ENCODE data around the gene XRRA1. TPM values are rescaled to one million over a fixed set of nuclear protein-coding genes. Genes with fewer than 3 reads are reported as not detected.
"Not testable (repeated sequence)": the region's sequence is repeated elsewhere in the genome, so short reads cannot be mapped to it uniquely, and the experiment has no call there.

The XRRA1 gene, protein sequence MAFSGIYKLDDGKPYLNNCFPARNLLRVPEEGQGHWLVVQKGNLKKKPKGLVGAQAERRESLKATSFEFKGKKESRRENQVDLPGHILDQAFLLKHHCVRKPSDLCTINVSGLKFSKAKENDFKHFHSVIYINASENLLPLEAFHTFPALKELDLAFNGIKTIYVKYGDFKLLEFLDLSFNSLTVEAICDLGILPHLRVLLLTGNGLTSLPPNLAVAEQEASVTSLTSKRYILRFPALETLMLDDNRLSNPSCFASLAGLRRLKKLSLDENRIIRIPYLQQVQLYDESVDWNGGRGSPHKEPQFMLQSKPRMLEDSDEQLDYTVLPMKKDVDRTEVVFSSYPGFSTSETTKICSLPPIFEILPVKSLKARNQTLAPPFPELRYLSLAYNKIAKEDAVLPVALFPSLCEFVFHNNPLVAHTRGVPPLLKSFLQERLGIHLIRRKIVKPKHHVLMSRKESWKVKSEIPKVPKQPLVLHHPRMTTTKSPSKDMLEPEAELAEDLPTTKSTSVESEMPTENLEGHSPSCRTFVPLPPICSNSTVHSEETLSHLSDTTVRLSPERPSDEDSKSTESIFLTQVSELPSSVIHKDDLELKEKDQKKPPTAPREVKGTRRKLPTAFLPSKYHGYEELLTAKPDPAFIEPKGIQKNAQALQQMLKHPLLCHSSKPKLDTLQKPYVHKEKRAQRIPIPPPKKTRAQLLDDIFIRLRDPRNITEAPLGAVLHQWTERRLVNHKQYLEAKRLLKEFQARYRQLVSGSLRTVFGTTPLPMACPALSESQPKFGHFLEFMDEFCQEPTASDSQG
- 10 to 100 TPM in 2 of 4 donors, 1 to 10 TPM in 2; 6.3 to 15.2 (median 11.3) TPM for total RNA-seq
- polyA plus RNA-seq = 2.4 TPM
- long read RNA-seq, donor 1, partial matches to known transcripts = 6 of 19 reads
- long read RNA-seq, donor 1, other reads (novel, unspliced or antisense) = 13 of 19 reads
- long read RNA-seq, donor 2, partial matches to known transcripts = 0 of 3 reads
- long read RNA-seq, donor 2, other reads (novel, unspliced or antisense) = 3 of 3 reads
- long read RNA-seq, donor 3, partial matches to known transcripts = 4 of 20 reads
- long read RNA-seq, donor 3, other reads (novel, unspliced or antisense) = 16 of 20 reads
- long read RNA-seq, donor 4, partial matches to known transcripts = 0 of 1 reads
- long read RNA-seq, donor 4, other reads (novel, unspliced or antisense) = 1 of 1 reads

DNA sequence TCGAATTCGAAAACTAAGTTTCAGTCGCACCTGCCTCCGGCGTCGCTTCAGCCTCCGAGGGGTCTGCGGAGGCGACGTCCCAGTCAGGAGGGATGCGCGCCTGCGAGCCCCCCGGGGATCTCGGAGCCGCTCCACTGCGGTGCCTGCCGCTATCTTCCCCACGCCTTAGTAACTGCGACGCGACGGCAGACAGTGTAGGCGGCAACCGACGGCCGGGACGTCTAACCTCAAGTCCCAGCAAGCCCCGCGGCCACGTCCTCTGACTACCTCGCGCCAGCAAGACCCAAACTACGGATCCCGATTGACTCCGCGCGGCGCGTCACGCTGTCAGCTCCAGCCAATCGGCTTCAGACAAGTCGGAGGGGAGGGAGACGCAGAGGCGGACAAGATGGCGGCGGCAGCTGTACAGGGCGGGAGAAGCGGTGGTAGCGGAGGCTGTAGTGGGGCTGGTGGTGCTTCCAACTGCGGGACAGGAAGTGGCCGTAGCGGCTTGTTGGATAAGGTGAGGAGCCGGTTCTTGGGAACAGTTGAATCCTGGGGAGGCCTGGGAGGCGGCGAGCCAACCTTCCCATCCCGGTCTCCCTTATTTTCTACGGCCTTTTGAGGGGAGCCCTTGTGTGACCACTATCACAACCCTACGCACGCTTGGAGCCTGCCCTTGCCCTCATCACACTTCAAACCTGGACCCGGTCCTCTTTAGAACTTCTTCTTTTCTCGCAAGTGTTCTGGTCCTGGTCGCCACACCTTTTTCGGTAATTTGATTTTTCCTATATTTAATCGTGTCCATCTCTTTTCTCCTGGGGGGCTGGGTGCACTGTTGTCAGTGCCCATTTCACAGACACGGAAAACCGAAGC is at the start of gene XRRA1, which contains the start of gene SPCS2:
Gene XRRA1 (minus strand): TSS at position 194 of the 855 bp plus-strand sequence. CDS start 8,213 bp downstream, outside the sequence.
Gene SPCS2 (plus strand): TSS at position 369 of the 855 bp plus-strand sequence. CDS start 20 bp downstream, at position 389.
- Histone ChIP-seq H3K27me3 (ENCODE audit: control insufficient read depth, insufficient read depth) (no peaks in the 10 kb centered on the region), H3K27ac (ENCODE audit: low read length) (peak within 1 kb of the TSS; percentile 61), H3K4me3 (ENCODE audit: low read length) (peak within 1 kb of the TSS; percentile 97), H3K4me1 (ENCODE audit: control insufficient read depth, insufficient read depth, low read length) (peaks cover 4% of the 10 kb centered on the region), H3K9me3 (ENCODE audit: control insufficient read depth, low read length) (no peaks in the 10 kb centered on the region)
- peak; percentile 99 to 100 for ATAC-seq
- peak; percentile 99 to 100 (median 99) for DNase-seq
- intact Hi-C loops (cut with DNase I) = no loop called here
- WGBS = under 1% methylated on average over 67 of the region's 67 CpGs

DNA sequence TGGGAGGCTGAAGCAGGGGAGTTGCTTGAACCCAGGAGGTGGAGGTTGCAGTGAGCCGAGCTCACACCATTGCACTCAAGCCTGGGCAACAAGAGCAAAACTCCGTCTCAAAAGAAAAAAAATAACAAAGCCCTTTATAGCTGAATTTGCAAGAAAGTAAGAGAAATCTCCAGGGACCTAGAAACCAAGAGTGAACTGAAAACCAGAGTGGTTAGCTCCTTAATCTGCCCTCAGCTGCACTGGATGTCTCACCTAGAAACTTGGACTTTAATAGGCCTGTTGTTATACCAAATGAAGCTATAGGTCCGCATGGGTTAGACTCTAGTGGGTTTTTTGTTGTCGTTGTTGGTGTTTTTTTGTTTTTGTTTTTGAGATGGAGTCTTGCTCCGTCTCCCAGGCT is 44.0 kb upstream of the XRRA1 start:
- Histone ChIP-seq H3K9me3 (ENCODE audit: control insufficient read depth, low read length) (no peaks in the 10 kb centered on the region), H3K27me3 (ENCODE audit: control insufficient read depth, insufficient read depth) (no peaks in the 10 kb centered on the region), H3K4me1 (ENCODE audit: control insufficient read depth, insufficient read depth, low read length) (no peaks in the 10 kb centered on the region), H3K27ac (ENCODE audit: low read length) (no peak overlapping the region), H3K4me3 (ENCODE audit: low read length) (no peak overlapping the region)
- ATAC-seq (no peak), DNase-seq (no peak)
- intact Hi-C loops (cut with DNase I) = no loop called here
- 95% methylated on average over 5 of the region's 5 CpGs for WGBS

DNA sequence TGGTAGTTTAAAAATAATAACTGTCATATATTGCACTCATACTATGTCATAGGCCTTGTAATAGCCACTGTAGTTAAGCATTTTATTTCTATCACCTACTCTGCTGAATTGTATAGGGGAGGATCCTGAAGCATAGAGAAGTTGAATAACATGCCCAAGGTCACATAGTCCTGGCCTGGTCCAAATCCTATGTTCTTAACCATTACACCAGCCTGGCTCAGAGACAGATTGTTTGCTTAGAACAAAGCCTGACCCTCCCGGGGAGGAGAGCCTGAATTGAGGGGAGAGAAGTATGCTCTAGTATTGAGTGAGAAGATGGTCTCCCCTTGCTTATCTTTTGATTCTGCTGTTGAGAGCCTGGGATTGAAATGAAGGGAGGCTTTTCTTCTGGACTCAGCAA is 42.0 kb upstream of the XRRA1 start:
- DNase-seq = no peak
- no peak overlapping the region for H3K4me3 ChIP-seq (ENCODE audit: low read length)
- H3K9me3 ChIP-seq (ENCODE audit: control insufficient read depth, low read length) = no peaks in the 10 kb centered on the region
- no peaks in the 10 kb centered on the region for H3K4me1 ChIP-seq (ENCODE audit: control insufficient read depth, insufficient read depth, low read length)
- no peak overlapping the region for H3K27ac ChIP-seq (ENCODE audit: low read length)
- WGBS = 73% methylated on average over 1 of the region's 1 CpG
- intact Hi-C loops (cut with DNase I) = no loop called here
- ATAC-seq = no peak
- H3K27me3 ChIP-seq (ENCODE audit: control insufficient read depth, insufficient read depth) = no peaks in the 10 kb centered on the region

DNA sequence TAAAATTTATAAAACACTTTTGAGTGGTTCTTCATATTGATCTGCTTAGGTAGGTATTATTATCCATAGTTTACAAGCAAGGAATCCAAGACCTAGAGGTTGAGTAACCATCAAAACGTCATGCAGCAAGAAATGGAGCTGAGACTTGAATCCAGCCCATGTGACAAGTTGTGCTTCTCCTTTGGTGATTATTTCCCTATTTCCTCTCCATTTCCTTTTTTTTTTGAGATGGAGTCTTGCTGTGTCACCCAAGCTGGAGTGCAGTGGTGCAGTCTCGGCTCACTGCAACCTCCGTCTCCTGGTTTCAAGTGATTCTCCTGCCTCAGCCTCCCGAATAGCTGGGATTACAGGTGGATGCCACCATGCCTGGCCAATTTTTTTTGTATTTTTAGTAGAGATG is 41.3 kb upstream of the XRRA1 start:
- H3K4me3 ChIP-seq (ENCODE audit: low read length); intact Hi-C loops (cut with DNase I); H3K27me3 ChIP-seq (ENCODE audit: control insufficient read depth, insufficient read depth); ATAC-seq; DNase-seq; H3K4me1 ChIP-seq (ENCODE audit: control insufficient read depth, insufficient read depth, low read length); H3K27ac ChIP-seq (ENCODE audit: low read length); H3K9me3 ChIP-seq (ENCODE audit: control insufficient read depth, low read length): not testable (repeated sequence)
- 88% methylated on average over 4 of the region's 4 CpGs for WGBS

DNA sequence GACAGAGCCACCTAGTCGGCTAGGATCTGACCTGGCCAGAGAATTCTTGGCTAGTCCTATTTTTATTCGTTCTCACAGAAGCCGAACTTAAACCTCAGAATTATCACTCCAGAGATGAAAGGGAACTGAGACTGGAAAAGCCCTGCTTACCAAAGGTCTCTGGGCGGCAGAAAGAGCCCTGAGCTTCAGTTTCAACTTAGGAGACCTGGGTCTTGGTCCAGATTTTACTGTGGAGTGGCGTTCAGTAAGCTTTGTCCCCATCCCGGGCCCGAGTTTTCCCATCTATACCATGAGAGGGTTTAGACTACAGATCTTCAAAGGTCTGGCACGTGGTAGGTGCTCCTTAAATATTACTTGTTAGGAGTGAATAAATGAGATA is 40.4 kb upstream of the XRRA1 start:
- 5% methylated on average over 8 of the region's 8 CpGs for WGBS
- no peak for DNase-seq
- H3K27ac ChIP-seq (ENCODE audit: low read length) = no peak overlapping the region
- H3K27me3 ChIP-seq (ENCODE audit: control insufficient read depth, insufficient read depth) = no peaks in the 10 kb centered on the region
- intact Hi-C loops (cut with DNase I) = no loop called here
- ATAC-seq = no peak
- H3K4me3 ChIP-seq (ENCODE audit: low read length) = peak overlapping the region; percentile 82
- no peaks in the 10 kb centered on the region for H3K9me3 ChIP-seq (ENCODE audit: control insufficient read depth, low read length)
- no peaks in the 10 kb centered on the region for H3K4me1 ChIP-seq (ENCODE audit: control insufficient read depth, insufficient read depth, low read length)

DNA sequence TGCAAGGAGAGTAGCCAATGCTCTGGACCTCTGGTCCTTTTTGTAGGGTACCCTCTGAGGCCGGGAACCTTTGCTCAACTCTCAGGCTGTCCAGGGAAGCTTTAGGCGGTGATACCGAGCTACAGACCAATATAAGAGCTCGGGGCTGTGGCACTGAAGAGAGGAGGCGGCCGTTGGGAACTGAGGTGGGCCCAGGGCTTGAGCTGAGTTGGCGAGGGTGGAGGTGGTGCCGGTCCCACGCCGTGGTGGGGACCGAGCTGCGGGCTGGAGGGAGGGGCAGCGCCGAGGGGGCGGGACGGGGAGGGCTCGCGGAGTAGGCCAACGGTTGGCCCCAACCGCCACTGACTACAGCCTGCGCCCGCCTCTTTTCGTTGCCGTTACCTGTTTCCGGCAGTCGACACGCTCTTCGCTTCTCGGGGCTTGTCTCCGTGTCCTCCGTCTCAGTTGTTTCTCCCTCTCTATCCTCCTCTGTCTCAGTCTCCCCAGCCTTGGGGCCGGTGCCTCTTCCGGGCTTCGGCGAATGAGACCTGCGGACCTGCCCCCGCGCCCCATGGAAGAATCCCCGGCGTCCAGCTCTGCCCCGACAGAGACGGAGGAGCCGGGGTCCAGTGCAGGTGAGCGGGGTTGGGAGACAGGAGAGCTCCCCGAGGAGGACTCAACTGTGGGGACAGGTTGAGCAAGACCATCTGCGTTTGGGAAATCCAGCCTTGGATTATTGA is 39.8 kb upstream of the XRRA1 start, which contains the start of gene NEU3:
Gene NEU3 (plus strand): TSS at position 393 of the 719 bp plus-strand sequence. CDS start 128 bp downstream, at position 521.
- H3K27ac ChIP-seq (ENCODE audit: low read length) = peak within 1 kb of the TSS; percentile 54
- no peaks in the 10 kb centered on the region for H3K4me1 ChIP-seq (ENCODE audit: control insufficient read depth, insufficient read depth, low read length)
- DNase-seq (peak; percentile 83 to 91 (median 91)), ATAC-seq (peak; percentile 97 to 99)
- WGBS = under 1% methylated on average over 46 of the region's 46 CpGs
- no peaks in the 10 kb centered on the region for H3K9me3 ChIP-seq (ENCODE audit: control insufficient read depth, low read length)
- peak within 1 kb of the TSS; percentile 82 for H3K4me3 ChIP-seq (ENCODE audit: low read length)
- intact Hi-C loops (cut with DNase I) = no loop called here
- no peaks in the 10 kb centered on the region for H3K27me3 ChIP-seq (ENCODE audit: control insufficient read depth, insufficient read depth)

DNA sequence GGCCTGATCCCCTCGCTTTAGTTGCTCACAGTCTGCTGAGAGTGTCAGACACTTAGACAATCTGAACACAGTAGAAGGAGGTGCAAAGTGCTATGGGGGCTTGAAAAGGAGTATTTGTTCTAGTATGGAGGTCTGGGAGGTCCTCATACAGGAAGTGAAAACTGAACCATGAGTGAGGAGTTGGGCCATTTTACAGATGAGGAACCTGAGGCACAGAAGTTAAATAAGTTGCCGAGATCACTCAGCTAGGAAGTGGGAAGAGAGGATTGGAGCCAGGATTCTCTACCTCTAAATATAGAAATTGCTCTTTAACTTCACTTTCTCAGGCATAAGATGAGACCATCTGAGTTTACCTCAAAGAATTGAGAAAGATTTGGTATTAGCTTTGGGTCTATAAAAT is 35.8 kb upstream of the XRRA1 start:
- Histone ChIP-seq H3K9me3 (ENCODE audit: control insufficient read depth, low read length) (no peaks in the 10 kb centered on the region), H3K4me3 (ENCODE audit: low read length) (no peak overlapping the region), H3K27ac (ENCODE audit: low read length) (no peak overlapping the region), H3K4me1 (ENCODE audit: control insufficient read depth, insufficient read depth, low read length) (peaks cover 3% of the 10 kb centered on the region), H3K27me3 (ENCODE audit: control insufficient read depth, insufficient read depth) (no peaks in the 10 kb centered on the region)
- ATAC-seq (no peak), DNase-seq (no peak)
- WGBS = 87% methylated on average over 2 of the region's 2 CpGs
- intact Hi-C loops (cut with DNase I) = no loop called here

DNA sequence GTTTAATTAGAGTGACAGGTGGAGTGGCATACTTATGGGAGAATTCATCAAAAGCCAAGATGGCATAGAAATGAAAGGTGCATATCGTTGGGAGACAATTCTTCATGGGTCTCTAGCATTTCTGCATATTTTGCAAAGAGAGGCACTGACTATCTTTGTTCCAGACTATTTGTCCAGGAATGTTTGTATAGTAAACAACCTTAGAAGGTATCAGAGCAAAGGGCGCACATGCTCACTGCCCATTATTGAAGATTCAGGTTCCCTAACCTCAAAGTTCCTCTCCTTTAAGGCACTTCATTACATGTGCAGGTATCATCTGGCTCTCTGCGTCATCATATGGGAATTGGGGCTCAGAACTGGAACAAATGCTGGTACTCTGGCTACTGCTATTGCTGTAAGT is 35.2 kb upstream of the XRRA1 start:
- Histone ChIP-seq H3K27me3 (ENCODE audit: control insufficient read depth, insufficient read depth) (no peaks in the 10 kb centered on the region), H3K9me3 (ENCODE audit: control insufficient read depth, low read length) (no peaks in the 10 kb centered on the region), H3K4me1 (ENCODE audit: control insufficient read depth, insufficient read depth, low read length) (peaks cover 3% of the 10 kb centered on the region), H3K27ac (ENCODE audit: low read length) (no peak overlapping the region), H3K4me3 (ENCODE audit: low read length) (no peak overlapping the region)
- intact Hi-C loops (cut with DNase I) = no loop called here
- ATAC-seq (no peak), DNase-seq (no peak)
- 92% methylated on average over 3 of the region's 3 CpGs for WGBS

DNA sequence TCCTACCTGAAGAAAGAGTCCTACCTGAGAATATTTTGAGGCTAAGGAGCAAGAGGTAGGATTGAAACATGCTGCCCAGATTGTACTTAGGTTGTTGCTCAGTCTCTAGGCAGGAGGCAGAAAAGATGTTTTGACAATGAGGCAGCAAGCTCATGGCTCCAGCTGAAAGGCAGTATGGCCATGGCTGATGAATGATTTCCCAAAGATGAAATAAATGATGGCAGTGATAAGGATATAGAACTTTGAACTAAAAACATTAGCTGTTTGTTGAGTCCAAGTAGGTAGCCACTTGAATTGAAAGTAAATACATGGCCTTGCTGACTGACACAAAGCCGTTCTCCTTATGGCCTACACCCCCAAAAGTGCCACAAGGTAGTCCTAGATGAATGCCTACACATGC is 33.0 kb upstream of the XRRA1 start:
- DNase-seq (no peak), ATAC-seq (no peak)
- H3K27me3 ChIP-seq (ENCODE audit: control insufficient read depth, insufficient read depth) = no peaks in the 10 kb centered on the region
- no peaks in the 10 kb centered on the region for H3K9me3 ChIP-seq (ENCODE audit: control insufficient read depth, low read length)
- intact Hi-C loops (cut with DNase I) = no loop called here
- 96% methylated on average over 1 of the region's 1 CpG for WGBS
- no peak overlapping the region for H3K4me3 ChIP-seq (ENCODE audit: low read length)
- peaks cover 3% of the 10 kb centered on the region for H3K4me1 ChIP-seq (ENCODE audit: control insufficient read depth, insufficient read depth, low read length)
- no peak overlapping the region for H3K27ac ChIP-seq (ENCODE audit: low read length)

All from right cardiac atrium (tissue), 5 donors.